HEK293 (cell line): ENCODE results near the gene LAX1.
"Not testable (repeated sequence)": the region's sequence is repeated elsewhere in the genome, so short reads cannot be mapped to it uniquely, and the experiment has no call there.

ENCODE experiments used
- CTCF ChIA-PET: fragments of 350-600 bp; formaldehyde crosslinking; extraction: SDS; loops from one replicate; lab custom pipeline; 2021; ENCODE audit warnings: antibody characterized with exemption; lab: Yijun Ruan, JAX
- POLR2A ChIA-PET: fragments of 300-600 bp; formaldehyde crosslinking; extraction: SDS; loops from one replicate; lab custom pipeline; 2020; ENCODE audit warnings: antibody characterized with exemption, inconsistent platforms; lab: Yijun Ruan, JAX
- H3K27ac ChIP-seq: fragments of 200-500 bp; sonication (Bioruptor generic); 2 replicates; pipeline ENCODE4 v1.5.1; 2014; ENCODE audit warnings: low read depth, low read length, control low read depth, inconsistent platforms; ENCODE audit errors: extremely low read depth
- H3K36me3 ChIP-seq, 2 experiments: fragments of 200-500 bp in 1 of 2; sonication (Bioruptor generic) in 1 of 2; 1 replicate in 1 of 2; 2 replicates in 1 of 2; pipeline ENCODE4 v1.5.1; 2014 to 2017; ENCODE audit warnings: inconsistent platforms in 2 of 2, low read length in 2 of 2; ENCODE audit not compliant: control insufficient read depth in 2 of 2, insufficient read depth in 1 of 2
- H3K4me1 ChIP-seq: fragments of 200-500 bp; sonication (Bioruptor generic); 2 replicates; pipeline ENCODE4 v1.5.1; 2014; ENCODE audit warnings: mild to moderate bottlenecking, low read length, inconsistent platforms; ENCODE audit not compliant: control insufficient read depth, insufficient read depth
- H3K4me3 ChIP-seq: 2 replicates; pipeline ENCODE4 v1.5.1; 2011; ENCODE audit warnings: low read depth, mild to moderate bottlenecking, control low read depth, low read length, moderate library complexity
- H3K9me3 ChIP-seq: fragments of 200-500 bp; sonication (Bioruptor generic); 2 replicates; pipeline ENCODE4 v1.5.1; 2014; ENCODE audit warnings: low read depth, low read length, inconsistent platforms; ENCODE audit not compliant: control insufficient read depth, insufficient read depth
- KLF8 ChIP-seq: fragments of 450-650 bp; formaldehyde crosslinking; IDR thresholded peaks from 2 replicates; pipeline ENCODE4 v1.5.1; 2016; ENCODE audit warnings: missing biosample characterization, missing genetic modification characterization
- ZBTB17 ChIP-seq: fragments of 450-650 bp; formaldehyde crosslinking; IDR thresholded peaks from 2 replicates; pipeline ENCODE4 v1.5.1; 2016; ENCODE audit warnings: missing biosample characterization, missing genetic modification characterization
- ZNF16 ChIP-seq: fragments of 450-650 bp; formaldehyde crosslinking; IDR thresholded peaks from 2 replicates; pipeline ENCODE4 v1.5.1; 2016; ENCODE audit warnings: low read depth, missing biosample characterization, missing genetic modification characterization
- ZNF518A ChIP-seq: fragments of 450-650 bp; formaldehyde crosslinking; conservative IDR thresholded peaks from 2 replicates; pipeline ENCODE4 v1.5.1; 2016; ENCODE audit warnings: low read depth, missing biosample characterization, missing genetic modification characterization
- ZNF621 ChIP-seq: fragments of 450-650 bp; formaldehyde crosslinking; IDR thresholded peaks from 2 replicates; pipeline ENCODE4 v1.5.1; 2017; ENCODE audit warnings: missing biosample characterization, missing genetic modification characterization
- ZNF837 ChIP-seq: fragments of 450-650 bp; formaldehyde crosslinking; IDR thresholded peaks from 2 replicates; pipeline ENCODE4 v1.5.1; 2016; ENCODE audit warnings: missing biosample characterization, missing genetic modification characterization
- ZSCAN23 ChIP-seq: fragments of 450-650 bp; formaldehyde crosslinking; IDR thresholded peaks from 2 replicates; pipeline ENCODE4 v1.5.1; 2016; ENCODE audit warnings: missing biosample characterization, missing genetic modification characterization
- TF ChIP-seq, protein P1 (sequence below): fragments of 450-650 bp; formaldehyde crosslinking; IDR thresholded peaks from 2 replicates; pipeline ENCODE4 v1.5.1; 2016; ENCODE audit warnings: missing biosample characterization, missing genetic modification characterization
- TF ChIP-seq, protein P2 (sequence below): fragments of 450-650 bp; formaldehyde crosslinking; IDR thresholded peaks from 2 replicates; pipeline ENCODE4 v1.5.1; 2016; ENCODE audit warnings: missing biosample characterization, missing genetic modification characterization, borderline replicate concordance
- TF ChIP-seq, protein P3 (sequence below): fragments of 450-650 bp; formaldehyde crosslinking; optimal IDR thresholded peaks from 2 replicates; pipeline ENCODE3; 2016; ENCODE audit warnings: missing biosample characterization, mild to moderate bottlenecking, missing genetic modification characterization

Gene LAX1

DNA sequence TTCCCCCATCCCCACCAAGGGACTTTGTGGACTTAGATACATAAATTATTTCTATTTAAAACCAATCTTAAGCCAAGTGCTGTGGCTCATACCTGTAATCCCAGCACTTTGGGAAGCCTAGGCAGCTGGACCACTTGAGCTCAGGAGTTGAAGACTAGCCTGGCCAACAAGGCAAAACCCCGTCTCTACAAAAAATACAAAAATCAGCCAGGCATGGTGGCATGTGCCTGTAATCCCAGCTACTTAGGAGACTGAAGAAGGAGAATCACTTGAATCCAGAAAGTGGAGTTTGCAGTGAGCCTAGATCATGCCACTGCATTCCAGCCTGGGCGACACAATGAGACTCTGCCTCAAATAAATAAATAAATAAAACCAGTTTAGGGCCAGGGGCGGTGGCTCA is 4.5 kb upstream of the LAX1 start (continued):
- TF ChIP-seq ZNF518A (no peak), KLF8 (no peak), ZNF16 (tag by site-specific recombination) (no peak), ZNF837 (tag by site-specific recombination) (no peak), ZNF621 (tag by site-specific recombination) (no peak), ZSCAN23 (tag by site-specific recombination) (no peak), ZBTB17 (tag by site-specific recombination) (no peak)
- TF ChIP-seq, protein P1, sequence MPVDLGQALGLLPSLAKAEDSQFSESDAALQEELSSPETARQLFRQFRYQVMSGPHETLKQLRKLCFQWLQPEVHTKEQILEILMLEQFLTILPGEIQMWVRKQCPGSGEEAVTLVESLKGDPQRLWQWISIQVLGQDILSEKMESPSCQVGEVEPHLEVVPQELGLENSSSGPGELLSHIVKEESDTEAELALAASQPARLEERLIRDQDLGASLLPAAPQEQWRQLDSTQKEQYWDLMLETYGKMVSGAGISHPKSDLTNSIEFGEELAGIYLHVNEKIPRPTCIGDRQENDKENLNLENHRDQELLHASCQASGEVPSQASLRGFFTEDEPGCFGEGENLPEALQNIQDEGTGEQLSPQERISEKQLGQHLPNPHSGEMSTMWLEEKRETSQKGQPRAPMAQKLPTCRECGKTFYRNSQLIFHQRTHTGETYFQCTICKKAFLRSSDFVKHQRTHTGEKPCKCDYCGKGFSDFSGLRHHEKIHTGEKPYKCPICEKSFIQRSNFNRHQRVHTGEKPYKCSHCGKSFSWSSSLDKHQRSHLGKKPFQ (tag by site-specific recombination): no peak
- TF ChIP-seq, protein P2, sequence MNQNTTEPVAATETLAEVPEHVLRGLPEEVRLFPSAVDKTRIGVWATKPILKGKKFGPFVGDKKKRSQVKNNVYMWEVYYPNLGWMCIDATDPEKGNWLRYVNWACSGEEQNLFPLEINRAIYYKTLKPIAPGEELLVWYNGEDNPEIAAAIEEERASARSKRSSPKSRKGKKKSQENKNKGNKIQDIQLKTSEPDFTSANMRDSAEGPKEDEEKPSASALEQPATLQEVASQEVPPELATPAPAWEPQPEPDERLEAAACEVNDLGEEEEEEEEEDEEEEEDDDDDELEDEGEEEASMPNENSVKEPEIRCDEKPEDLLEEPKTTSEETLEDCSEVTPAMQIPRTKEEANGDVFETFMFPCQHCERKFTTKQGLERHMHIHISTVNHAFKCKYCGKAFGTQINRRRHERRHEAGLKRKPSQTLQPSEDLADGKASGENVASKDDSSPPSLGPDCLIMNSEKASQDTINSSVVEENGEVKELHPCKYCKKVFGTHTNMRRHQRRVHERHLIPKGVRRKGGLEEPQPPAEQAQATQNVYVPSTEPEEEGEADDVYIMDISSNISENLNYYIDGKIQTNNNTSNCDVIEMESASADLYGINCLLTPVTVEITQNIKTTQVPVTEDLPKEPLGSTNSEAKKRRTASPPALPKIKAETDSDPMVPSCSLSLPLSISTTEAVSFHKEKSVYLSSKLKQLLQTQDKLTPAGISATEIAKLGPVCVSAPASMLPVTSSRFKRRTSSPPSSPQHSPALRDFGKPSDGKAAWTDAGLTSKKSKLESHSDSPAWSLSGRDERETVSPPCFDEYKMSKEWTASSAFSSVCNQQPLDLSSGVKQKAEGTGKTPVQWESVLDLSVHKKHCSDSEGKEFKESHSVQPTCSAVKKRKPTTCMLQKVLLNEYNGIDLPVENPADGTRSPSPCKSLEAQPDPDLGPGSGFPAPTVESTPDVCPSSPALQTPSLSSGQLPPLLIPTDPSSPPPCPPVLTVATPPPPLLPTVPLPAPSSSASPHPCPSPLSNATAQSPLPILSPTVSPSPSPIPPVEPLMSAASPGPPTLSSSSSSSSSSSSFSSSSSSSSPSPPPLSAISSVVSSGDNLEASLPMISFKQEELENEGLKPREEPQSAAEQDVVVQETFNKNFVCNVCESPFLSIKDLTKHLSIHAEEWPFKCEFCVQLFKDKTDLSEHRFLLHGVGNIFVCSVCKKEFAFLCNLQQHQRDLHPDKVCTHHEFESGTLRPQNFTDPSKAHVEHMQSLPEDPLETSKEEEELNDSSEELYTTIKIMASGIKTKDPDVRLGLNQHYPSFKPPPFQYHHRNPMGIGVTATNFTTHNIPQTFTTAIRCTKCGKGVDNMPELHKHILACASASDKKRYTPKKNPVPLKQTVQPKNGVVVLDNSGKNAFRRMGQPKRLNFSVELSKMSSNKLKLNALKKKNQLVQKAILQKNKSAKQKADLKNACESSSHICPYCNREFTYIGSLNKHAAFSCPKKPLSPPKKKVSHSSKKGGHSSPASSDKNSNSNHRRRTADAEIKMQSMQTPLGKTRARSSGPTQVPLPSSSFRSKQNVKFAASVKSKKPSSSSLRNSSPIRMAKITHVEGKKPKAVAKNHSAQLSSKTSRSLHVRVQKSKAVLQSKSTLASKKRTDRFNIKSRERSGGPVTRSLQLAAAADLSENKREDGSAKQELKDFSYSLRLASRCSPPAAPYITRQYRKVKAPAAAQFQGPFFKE: no peak
- TF ChIP-seq, protein P3, sequence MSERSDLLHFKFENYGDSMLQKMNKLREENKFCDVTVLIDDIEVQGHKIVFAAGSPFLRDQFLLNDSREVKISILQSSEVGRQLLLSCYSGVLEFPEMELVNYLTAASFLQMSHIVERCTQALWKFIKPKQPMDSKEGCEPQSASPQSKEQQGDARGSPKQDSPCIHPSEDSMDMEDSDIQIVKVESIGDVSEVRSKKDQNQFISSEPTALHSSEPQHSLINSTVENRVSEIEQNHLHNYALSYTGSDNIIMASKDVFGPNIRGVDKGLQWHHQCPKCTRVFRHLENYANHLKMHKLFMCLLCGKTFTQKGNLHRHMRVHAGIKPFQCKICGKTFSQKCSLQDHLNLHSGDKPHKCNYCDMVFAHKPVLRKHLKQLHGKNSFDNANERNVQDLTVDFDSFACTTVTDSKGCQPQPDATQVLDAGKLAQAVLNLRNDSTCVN: no peak

DNA sequence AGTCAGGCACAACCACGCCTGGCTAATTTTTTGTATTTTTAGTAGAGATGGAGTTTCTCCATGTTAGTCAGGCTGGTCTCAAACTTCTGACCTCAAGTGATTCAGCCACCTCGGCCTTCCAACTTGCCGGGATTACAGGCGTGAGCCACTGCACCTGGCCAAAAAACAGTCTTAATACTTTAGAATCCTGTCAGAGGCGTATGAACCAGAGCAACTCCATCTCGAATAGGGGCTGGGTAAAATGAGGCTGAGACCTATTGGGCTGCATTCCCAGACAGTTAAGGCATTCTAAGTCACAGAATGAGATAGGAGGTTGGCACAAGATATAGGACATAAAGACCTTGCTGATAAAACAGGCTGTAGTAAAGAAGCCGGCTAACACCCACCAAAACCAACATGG is 3.0 kb upstream of the LAX1 start:
- H3K4me1 ChIP-seq, H3K27ac ChIP-seq, POLR2A ChIA-PET, H3K9me3 ChIP-seq, H3K36me3 ChIP-seq, H3K4me3 ChIP-seq: not testable (repeated sequence)
- CTCF ChIA-PET: interaction anchor here (0.7 kb wide), 1 partner anchor 352 kb away, joined by 3 read pairs; no protein-coding TSS in a partner anchor
